Left lobe of liver (tissue), 2 donors: ENCODE results near the gene METTL1. TPM values are rescaled to one million over a fixed set of nuclear protein-coding genes. Genes with fewer than 3 reads are reported as not detected.

Source experiments
- ATAC-seq: fragments of 200-7000 bp; cut with Tn5 transposase; one replicate; pipeline ENCODE4 v1.9.1; 2020; ENCODE audit warnings: mild to moderate bottlenecking, moderate library complexity
- DNase-seq: peaks from one replicate; pipeline ENCODE4 v3.0.0-alpha.2; 2020; ENCODE audit warnings: low spot score
- total RNA-seq: library from RNA; stranded (reverse); gene quantifications from one replicate; pipeline ENCODE4 v1.2.1, GENCODE V29; 2021
- donor health status: DM: no; HTN: no; CAD: no; lungs with moderate emphysema.
- donor health status: DM: no; HTN: yes; CAD: no.

The METTL1 gene
- total RNA-seq, 1 donor from 2014 or later = 9.7 TPM

GRCh38 chr12:57739914-57740538, 31.9 kb downstream of the METTL1 start:
- ATAC-seq (no peak), DNase-seq (no peak)

- no peak for DNase-seq
- ATAC-seq = no peak
Measured at GRCh38 chr12:57739387-57739786, 32.5 kb downstream of the METTL1 start.

- DNase-seq = no peak
Measured at GRCh38 chr12:57738661-57739237, 33.2 kb downstream of the METTL1 start, which contains the start of gene AGAP2. Gene AGAP2 (minus strand): TSS chr12:57738742. CDS start chr12:57738246, 496 bp downstream.

GRCh38 chr12:57737467-57738460, 34.1 kb downstream of the METTL1 start:
- peak; percentile 13 for ATAC-seq
- DNase-seq = no peak

More at GRCh38 chr12:57738661-57739237, 33.2 kb downstream of the METTL1 start, which contains the start of gene AGAP2:
- ATAC-seq = no peak

GRCh38 chr12:57736741-57737466, 35.0 kb downstream of the METTL1 start:
- DNase-seq (no peak), ATAC-seq (no peak)

- ATAC-seq (peak; percentile 37), DNase-seq (no peak)
Measured at GRCh38 chr12:57735952-57736740, 35.8 kb downstream of the METTL1 start.

GRCh38 chr12:57735198-57735855, 36.6 kb downstream of the METTL1 start:
- ATAC-seq = peak; percentile 51
- DNase-seq = no peak

- DNase-seq = no peak
- ATAC-seq = no peak
Measured at GRCh38 chr12:57734591-57734990, 37.3 kb downstream of the METTL1 start.

GRCh38 chr12:57733928-57734327, 38.0 kb downstream of the METTL1 start:
- DNase-seq (no peak), ATAC-seq (no peak)

GRCh38 chr12:57732726-57733593, 38.9 kb downstream of the METTL1 start:
- DNase-seq (no peak), ATAC-seq (no peak)

- ATAC-seq = no peak
- no peak for DNase-seq
Measured at GRCh38 chr12:57732270-57732669, 39.6 kb downstream of the METTL1 start.

GRCh38 chr12:57731411-57732080, 40.4 kb downstream of the METTL1 start:
- ATAC-seq = no peak
- DNase-seq = no peak

- no peak for ATAC-seq
- DNase-seq = no peak
Measured at GRCh38 chr12:57730336-57731067, 41.4 kb downstream of the METTL1 start.

- DNase-seq = no peak
- no peak for ATAC-seq
Measured at GRCh38 chr12:57729321-57729844, 42.5 kb downstream of the METTL1 start.

GRCh38 chr12:57727758-57728395, 44.0 kb downstream of the METTL1 start:
- ATAC-seq = no peak
- peak; percentile 46 for DNase-seq
